Common myeloid progenitor, CD34-positive (primary cell): ENCODE results near the gene SYCN.

Experiments used
- CTCF ChIA-PET: fragments of 350-600 bp; sonication (Branson Sonifier 250); formaldehyde crosslinking; loops from one replicate; lab custom pipeline; 2021; ENCODE audit warnings: antibody characterized with exemption; lab: Charles Lee
- POLR2A ChIA-PET: fragments of 350-600 bp; sonication (Branson Sonifier 250); formaldehyde crosslinking; loops from one replicate; lab custom pipeline; 2021; ENCODE audit warnings: antibody characterized with exemption; lab: Charles Lee
- DNase-seq, 3 donors: peaks; one replicate each; pipeline versions ENCODE4 v3.0.0 to v3.0.0-alpha.2; 2013
- H3K27ac ChIP-seq, 2 experiments: 1 replicate in 1 of 2; 2 replicates in 1 of 2; pipeline ENCODE4 v1.7.0; 2013; ENCODE audit warnings: inconsistent platforms in 2 of 2, low read length in 2 of 2, mild to moderate bottlenecking in 2 of 2, low read depth in 1 of 2, moderate library complexity in 1 of 2; ENCODE audit not compliant: severe bottlenecking in 2 of 2, insufficient read depth in 1 of 2, poor library complexity in 1 of 2
- H3K27me3 ChIP-seq, 5 experiments: replicated peaks in 2 of 5; 1 replicate in 3 of 5; 2 replicates in 2 of 5; pipeline versions ENCODE4 v1.6.1 to v1.7.0; 2013; ENCODE audit warnings: low read length in 4 of 5, mild to moderate bottlenecking in 2 of 5, moderate library complexity in 2 of 5, inconsistent platforms in 1 of 5; ENCODE audit not compliant: insufficient read depth in 5 of 5, control insufficient read depth in 4 of 5
- H3K36me3 ChIP-seq, 4 experiments: 1 replicate in 2 of 4; 2 replicates in 2 of 4; pipeline versions ENCODE4 v1.6.1 to v1.7.0; 2013; ENCODE audit warnings: low read length in 3 of 4, control low read depth in 1 of 4, mild to moderate bottlenecking in 1 of 4; ENCODE audit not compliant: control insufficient read depth in 4 of 4, insufficient read depth in 4 of 4
- H3K4me1 ChIP-seq, 4 experiments: 1 replicate in 3 of 4; 2 replicates in 1 of 4; pipeline versions ENCODE4 v1.6.1 to v1.7.1; 2013; ENCODE audit warnings: low read length in 3 of 4, mild to moderate bottlenecking in 3 of 4, control low read depth in 1 of 4, inconsistent platforms in 1 of 4, moderate library complexity in 1 of 4; ENCODE audit not compliant: control insufficient read depth in 4 of 4, insufficient read depth in 4 of 4; ENCODE audit errors: control extremely low read depth in 1 of 4
- H3K4me3 ChIP-seq, 7 experiments: 1 replicate in 4 of 7; 2 replicates in 3 of 7; pipeline versions ENCODE4 v1.5.1 to v1.7.0; 2013; ENCODE audit warnings: mild to moderate bottlenecking in 7 of 7, low read length in 6 of 7, moderate library complexity in 6 of 7, inconsistent platforms in 2 of 7, low read depth in 2 of 7, control low read depth in 1 of 7; ENCODE audit not compliant: insufficient read depth in 4 of 7, control insufficient read depth in 1 of 7; ENCODE audit errors: extremely low read depth in 1 of 7
- H3K9me3 ChIP-seq, 5 experiments: 1 replicate in 4 of 5; 2 replicates in 1 of 5; pipeline versions ENCODE4 v1.6.1 to v1.7.1; 2013; ENCODE audit warnings: low read length in 4 of 5, mild to moderate bottlenecking in 2 of 5, inconsistent platforms in 1 of 5, low read depth in 1 of 5, moderate library complexity in 1 of 5; ENCODE audit not compliant: control insufficient read depth in 4 of 5, insufficient read depth in 2 of 5; ENCODE audit errors: control extremely low read depth in 1 of 5
- WGBS: methylation state at CpG from one replicate; pipeline ENCODE4 v1.1.5; 2013; ENCODE audit not compliant: insufficient coverage; 5-methylcytosine and 5-hydroxymethylcytosine counted together

The SYCN gene

DNA sequence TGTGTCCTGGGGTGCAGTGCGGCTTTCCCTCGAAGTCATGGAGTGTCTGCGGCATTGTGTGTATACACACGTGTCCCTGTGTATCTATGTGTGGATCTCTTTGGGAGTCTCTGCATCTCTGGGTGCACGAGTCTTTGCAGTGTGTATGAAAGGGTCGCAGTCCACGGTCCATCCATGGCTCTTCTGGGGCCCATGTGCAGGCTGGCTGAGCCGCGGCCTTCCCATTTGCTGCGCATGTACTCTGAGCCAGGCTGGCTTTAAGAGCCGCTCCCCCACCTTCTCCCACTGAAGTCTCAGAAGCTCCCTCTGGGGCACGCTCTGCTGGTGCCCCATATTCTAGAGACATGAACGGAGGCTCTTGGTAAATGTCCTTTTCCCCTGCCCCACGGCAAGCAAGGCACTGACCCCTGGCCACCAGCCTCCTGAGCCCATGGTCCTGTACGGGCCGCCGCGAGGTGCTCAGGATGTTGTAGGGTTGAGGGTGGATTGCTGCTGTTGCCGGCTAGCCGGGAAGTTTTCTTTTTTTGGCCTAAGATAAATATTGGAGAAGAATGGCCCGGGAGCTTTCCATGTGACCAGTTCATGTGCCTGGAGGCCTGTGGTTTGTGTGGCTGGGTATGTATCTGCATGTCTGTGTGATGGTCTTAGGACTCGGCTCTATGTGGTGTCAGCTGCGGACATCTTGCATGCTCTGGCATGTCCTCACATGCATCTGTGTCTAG, 46.6 kb downstream of the SYCN start:
- no peak overlapping the region for H3K27ac ChIP-seq

GRCh38 chr19:39156326-39157230, 47.5 kb downstream of the SYCN start:
- POLR2A ChIA-PET, result no interaction called here
- Histone ChIP-seq H3K4me3 (no peak overlapping the region), H3K9me3 (no peaks in the 10 kb centered on the region), H3K4me1 (peaks cover 0 to 46% (median 16%) of the 10 kb centered on the region in 4 experiments), H3K27me3 (no peaks in the 10 kb centered on the region), H3K27ac (no peak overlapping the region), H3K36me3 (peaks cover 0 to 2% (median 0%) of the 10 kb centered on the region in 4 experiments)
- peak in 2 of 3 donors; percentile 19 to 39 for DNase-seq
- WGBS, result 69% methylated on average over 12 of the region's 24 CpGs
- CTCF ChIA-PET, result interaction anchor here (2.2 kb wide), 1 partner anchor 10 kb away, joined by 6 read pairs; no protein-coding TSS in a partner anchor

More for the DNA sequence above, 46.6 kb downstream of the SYCN start:
- 95% methylated on average over 19 of the region's 23 CpGs for WGBS
- POLR2A ChIA-PET, result no interaction called here
- peaks cover 0 to 46% (median 16%) of the 10 kb centered on the region in 4 experiments for H3K4me1 ChIP-seq
- no peaks in the 10 kb centered on the region for H3K27me3 ChIP-seq
- CTCF ChIA-PET, result interaction anchor here (2.2 kb wide), 1 partner anchor 11 kb away, joined by 6 read pairs; no protein-coding TSS in a partner anchor
- no peaks in the 10 kb centered on the region for H3K9me3 ChIP-seq
- H3K36me3 ChIP-seq, result peaks cover 0 to 2% (median 0%) of the 10 kb centered on the region in 4 experiments
- DNase-seq, result no peak
- no peak overlapping the region for H3K4me3 ChIP-seq

DNA sequence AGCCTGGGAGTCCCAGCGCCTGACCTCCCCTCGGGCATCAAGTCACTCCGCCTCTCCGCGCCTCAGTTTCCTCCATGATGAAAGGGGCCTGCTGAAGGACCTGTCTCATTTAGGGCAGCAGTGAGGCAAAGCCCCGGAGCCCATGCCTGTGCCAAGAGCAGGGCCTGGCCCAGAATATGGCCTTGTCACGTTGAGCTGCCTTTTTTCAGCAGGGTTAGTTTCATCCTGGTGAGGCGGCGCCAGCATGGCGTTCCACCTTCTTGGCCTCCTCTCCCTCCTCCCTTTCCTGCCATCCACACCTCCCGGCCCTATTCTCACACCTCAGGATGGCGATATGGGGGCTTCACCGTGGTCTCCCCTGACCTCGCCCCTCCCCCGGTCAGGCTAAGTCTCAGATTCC, 48.3 kb downstream of the SYCN start:
- Histone ChIP-seq H3K27ac (no peak overlapping the region), H3K4me3 (no peak overlapping the region), H3K36me3 (peaks cover 0 to 2% (median 0%) of the 10 kb centered on the region in 4 experiments), H3K4me1 (peaks cover 0 to 50% (median 21%) of the 10 kb centered on the region in 4 experiments), H3K27me3 (no peaks in the 10 kb centered on the region), H3K9me3 (no peaks in the 10 kb centered on the region)
- POLR2A ChIA-PET, result no interaction called here
- 94% methylated on average over 13 of the region's 15 CpGs for WGBS
- CTCF ChIA-PET, result interaction anchor here (2.2 kb wide), 1 partner anchor 10 kb away, joined by 6 read pairs; no protein-coding TSS in a partner anchor
- DNase-seq, result no peak

GRCh38 chr19:39155114-39155700, 48.9 kb downstream of the SYCN start:
- DNase-seq, result no peak
- POLR2A ChIA-PET, result no interaction called here
- Histone ChIP-seq H3K27me3 (no peaks in the 10 kb centered on the region), H3K4me1 (peaks cover 0 to 44% (median 21%) of the 10 kb centered on the region in 4 experiments), H3K4me3 (no peak overlapping the region), H3K9me3 (no peaks in the 10 kb centered on the region), H3K36me3 (peaks cover 0 to 2% (median 0%) of the 10 kb centered on the region in 4 experiments), H3K27ac (no peak overlapping the region)
- 86% methylated on average over 9 of the region's 11 CpGs for WGBS
- CTCF ChIA-PET, result interaction anchor here (2.2 kb wide), 1 partner anchor 9 kb away, joined by 6 read pairs; no protein-coding TSS in a partner anchor

GRCh38 chr19:39154629-39155100, 49.4 kb downstream of the SYCN start:
- Histone ChIP-seq H3K36me3 (peaks cover 0 to 2% (median 0%) of the 10 kb centered on the region in 4 experiments), H3K27me3 (no peaks in the 10 kb centered on the region), H3K4me1 (peaks cover 0 to 42% (median 21%) of the 10 kb centered on the region in 4 experiments), H3K27ac (no peak overlapping the region), H3K4me3 (no peak overlapping the region), H3K9me3 (no peaks in the 10 kb centered on the region)
- POLR2A ChIA-PET, result no interaction called here
- no peak for DNase-seq
- CTCF ChIA-PET, result interaction anchor here (2.5 kb wide), 1 partner anchor 9 kb away, joined by 7 read pairs; no protein-coding TSS in a partner anchor
- 54% methylated on average over 3 of the region's 11 CpGs for WGBS

- no peak for DNase-seq
- Histone ChIP-seq H3K27me3 (no peaks in the 10 kb centered on the region), H3K27ac (no peak overlapping the region), H3K36me3 (peaks cover 0 to 4% (median 0%) of the 10 kb centered on the region in 4 experiments), H3K9me3 (peaks cover 0 to 1% (median 0%) of the 10 kb centered on the region in 5 experiments), H3K4me1 (peaks cover 0 to 42% (median 21%) of the 10 kb centered on the region in 4 experiments), H3K4me3 (no peak overlapping the region)
- ChIA-PET POLR2A (interaction anchor here (0.5 kb wide), 1 partner anchor 62 kb away, joined by 3 read pairs; no protein-coding TSS in a partner anchor), CTCF (interaction anchor here (2.5 kb wide), 1 partner anchor 9 kb away, joined by 7 read pairs; no protein-coding TSS in a partner anchor)
- WGBS, result 99% methylated on average over 10 of the region's 13 CpGs
Measured at GRCh38 chr19:39154100-39154628, 49.9 kb downstream of the SYCN start.
